Stimulated activated CD4-positive, alpha-beta T cell treated with anti-CD3 and anti-CD28 coated beads, TNF-alpha, amount 100 ng/mL, for 48 hours (primary cell): ENCODE measurements around the gene SLC22A23.
"Not testable (repeated sequence)": the region's sequence is repeated elsewhere in the genome, so short reads cannot be mapped to it uniquely, and the experiment has no call there.

Experiments
- DNase-seq, 3 donors: peaks; one replicate each; pipeline ENCODE4 v3.0.0-alpha.2; 2020; ENCODE audit warnings: low read depth in 3 of 3

SLC22A23 gene

DNA sequence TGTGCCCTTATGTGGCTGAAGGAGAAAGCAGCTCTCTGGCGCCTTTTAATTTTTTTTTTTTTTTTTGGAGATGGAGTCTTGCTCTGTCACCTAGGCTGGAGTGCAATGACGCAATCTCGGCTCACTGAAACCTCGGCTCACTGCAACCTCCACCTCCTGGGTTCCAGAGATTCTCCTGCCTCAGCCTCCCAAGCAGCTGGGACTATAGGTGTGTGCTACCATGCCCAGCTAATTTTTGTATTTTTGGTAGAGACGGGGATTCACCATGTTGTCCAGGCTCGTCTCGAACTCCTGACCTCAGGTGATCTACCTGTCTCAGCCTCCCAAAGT is 212.1 kb downstream of the SLC22A23 start:
- not testable (repeated sequence) for DNase-seq

DNA sequence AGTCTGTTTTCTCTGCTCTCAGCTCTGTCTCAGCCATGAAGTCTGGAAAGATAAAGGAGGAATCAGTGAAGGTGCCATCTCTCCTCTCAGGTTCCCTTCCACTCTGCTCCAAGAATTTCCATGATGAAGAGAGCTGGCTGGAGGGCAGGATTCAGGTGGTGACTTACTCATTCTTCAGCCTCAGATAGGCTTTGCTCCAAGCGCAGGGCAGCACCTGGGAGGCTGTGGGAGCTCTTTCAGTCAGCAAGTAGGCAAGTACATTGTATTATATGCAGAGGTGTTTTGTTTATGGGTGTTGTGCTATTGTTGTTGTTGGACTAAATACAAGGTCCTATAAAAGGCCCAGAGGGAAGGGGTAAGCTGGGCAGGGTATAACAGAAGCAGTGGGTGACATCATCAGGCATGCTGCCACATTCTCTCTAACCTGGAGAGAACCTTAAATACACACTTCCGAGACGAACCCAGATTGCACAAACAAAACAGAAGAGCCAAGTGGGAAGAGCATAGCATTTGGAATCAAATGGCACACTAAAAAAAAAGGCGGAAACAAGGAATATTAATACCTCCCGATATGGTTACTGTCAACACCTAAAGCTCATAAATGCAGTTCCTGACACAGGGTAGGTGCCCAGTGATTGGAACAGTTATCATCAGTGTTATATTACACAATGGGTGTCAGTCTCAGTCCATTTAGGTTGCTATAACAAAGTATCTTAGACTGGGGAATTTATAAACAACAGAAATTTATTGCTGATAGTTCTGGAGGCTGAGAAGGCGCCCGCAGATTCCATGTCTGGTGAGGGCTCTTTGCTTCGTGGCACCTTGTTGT is 212.6 kb downstream of the SLC22A23 start:
- no peak for DNase-seq

DNA sequence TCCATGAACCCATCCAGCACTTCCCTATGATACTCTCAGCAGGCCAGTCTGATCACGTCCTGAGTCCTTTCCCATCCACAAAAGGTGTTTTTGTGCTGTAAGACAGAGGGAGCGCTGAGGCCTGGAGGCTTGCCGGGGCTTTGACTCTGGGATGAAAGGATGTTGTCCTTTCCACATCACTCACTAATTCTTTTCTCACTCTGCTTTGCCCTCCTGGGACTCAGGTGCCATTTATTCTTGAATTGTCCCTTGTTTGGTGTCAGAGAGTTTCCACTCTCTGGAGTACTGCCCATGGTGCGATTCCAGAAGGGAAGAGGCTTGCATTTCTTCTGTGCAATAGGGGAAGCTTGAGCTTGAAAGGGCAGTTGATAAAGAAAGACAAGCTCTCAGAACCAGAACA is 214.1 kb downstream of the SLC22A23 start:
- no peak for DNase-seq

DNA sequence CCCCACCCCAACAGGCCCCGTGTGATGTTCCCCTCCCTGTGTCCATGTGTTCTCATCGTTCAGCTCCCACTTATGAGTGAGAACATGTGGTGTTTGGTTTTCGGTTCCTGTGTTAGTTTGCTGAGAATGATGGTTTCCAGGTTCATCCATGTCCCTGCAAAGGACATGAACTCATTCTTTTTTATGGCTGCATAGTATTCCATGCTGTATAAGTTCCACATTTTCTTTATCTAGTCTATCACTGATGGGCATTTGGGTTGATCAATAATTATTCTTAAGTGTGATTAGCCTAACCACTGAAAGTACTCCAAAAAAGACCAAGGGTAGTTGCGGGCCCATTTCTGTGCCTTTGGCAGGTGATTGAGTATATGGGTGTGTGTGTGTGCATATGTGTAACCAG is 215.1 kb downstream of the SLC22A23 start:
- DNase-seq: not testable (repeated sequence)

DNA sequence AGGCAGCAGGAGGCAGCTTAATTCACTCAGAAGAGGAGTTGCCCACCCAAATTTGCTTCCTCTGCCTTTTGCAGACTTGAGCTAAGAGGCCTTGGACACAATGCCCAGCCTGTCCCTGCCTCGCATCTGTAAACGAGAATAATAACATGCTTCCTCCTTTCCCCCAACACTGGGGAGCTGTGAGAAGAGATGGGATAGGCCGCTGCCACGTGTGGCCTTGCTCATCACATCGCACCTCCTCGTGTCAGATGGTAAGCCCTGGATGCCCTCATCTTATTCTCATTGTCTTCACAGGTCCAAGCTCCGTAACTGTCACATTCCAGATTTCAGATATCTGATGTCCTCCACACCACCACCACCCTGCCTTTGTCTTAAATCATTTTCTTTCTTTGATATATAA is 216.3 kb downstream of the SLC22A23 start:
- DNase-seq: no peak

DNA sequence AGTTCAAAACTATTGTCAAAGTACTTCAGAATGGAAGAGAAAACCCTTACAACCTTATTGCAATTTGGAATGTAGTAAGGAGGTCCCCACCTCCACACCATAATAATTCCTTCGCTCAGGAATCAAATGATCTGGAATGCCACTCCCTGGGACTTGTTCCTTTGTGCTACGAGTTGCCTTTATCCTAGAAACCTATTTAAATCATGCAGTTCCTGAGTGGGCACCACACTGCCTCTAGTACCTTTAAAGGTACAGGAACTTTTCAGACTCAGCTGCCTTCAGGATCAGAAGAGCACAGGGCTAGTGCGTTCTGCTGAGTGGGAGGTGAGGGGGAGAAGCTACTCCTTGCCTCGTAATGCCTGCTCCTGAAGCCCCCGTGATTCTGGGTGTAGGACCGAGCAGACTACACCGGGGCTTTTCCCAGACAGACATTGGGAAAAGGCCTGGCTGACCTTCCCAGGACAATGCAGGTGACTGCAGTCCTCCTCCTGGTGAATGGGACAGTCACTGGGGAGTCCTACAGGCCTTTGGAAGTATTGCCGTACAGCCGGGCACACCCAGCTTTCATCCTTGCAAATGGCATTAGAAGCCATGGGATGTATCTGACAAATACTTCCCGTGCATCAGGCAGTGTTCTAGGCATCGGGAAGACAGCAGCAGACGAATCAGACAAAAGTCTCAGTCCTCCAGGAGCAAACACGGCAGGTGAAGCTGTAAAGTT is 217.6 kb downstream of the SLC22A23 start:
- no peak for DNase-seq

DNA sequence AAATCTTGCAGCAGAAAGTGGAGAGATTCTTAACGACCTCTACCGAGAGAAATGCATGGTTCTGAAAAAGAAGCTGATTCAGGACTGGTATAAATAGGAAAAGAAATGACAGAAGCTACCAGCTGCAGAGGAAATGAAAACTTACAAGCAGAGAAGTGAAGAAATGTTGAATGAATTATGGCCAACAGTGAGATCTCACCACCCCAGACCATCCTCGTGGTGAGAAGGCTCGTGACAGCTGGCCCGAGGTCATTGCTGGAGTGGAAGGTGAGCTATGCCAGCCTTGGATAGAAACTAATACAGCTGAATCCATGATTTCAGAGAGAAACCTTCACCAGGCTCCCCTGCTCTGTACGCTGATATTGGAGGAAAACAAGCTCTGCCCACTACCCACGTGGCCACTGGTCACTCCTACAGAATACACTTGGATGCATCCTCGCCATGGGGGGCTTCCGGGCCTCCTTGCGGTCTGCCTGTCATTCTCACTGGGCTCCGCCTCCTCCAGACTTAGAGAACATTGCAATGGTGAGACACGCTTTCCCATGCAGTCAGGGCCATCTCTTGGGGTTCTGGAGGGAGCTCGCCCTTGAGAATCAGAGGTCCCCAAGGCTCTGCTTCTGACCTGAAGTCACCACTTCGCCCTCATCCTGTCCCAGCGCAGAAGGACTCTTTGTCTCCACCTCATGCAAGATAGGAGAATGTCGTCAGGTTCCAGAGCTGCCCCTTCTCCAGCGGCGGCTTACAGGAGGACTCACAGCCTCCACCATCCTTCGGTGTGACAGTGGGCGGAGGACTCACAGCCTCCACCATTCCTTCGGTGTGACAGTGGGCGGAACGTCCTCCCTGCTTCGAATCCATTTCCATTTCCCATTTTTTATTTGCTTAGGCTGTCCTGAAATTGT is 218.8 kb downstream of the SLC22A23 start:
- no peak for DNase-seq

DNA sequence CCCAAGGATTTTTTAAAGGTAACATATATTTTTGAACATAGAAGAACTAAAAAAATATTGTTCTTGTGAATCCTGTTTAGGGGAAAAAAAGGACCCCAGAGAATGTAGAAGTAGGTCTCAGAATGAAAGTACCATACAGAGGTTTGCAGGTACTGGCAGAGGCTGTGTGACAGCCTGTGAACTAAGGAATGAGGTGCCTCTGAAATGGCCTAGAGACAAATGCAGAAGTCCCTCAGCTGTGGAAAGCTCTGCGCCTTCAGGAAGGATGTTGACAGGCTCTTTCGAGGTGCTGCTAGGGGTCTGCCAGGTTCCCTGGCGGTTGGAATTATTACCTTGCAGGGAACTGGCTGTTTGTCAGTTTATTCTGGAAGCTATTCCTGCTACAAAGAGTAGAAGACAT is 220.8 kb downstream of the SLC22A23 start:
- no peak for DNase-seq

DNA sequence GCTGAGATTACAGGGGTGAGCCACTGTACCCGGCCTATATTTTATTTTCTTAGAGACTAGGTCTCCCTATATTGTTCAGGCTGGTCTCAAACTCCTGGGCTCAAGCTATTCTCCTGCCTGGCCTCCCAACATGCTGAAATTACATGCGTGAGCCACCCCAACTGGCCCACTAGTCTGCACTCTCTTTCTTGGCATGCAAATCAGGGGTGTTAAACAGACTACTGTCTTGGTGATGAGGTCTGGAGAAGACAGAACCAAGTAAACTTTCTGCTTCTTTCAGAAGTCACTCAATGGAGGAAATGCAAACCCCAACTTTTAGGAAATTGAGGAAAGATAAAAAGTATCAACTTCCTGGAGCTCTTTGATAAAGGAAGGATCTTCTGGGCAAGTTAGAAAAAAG is 221.4 kb downstream of the SLC22A23 start:
- DNase-seq: no peak

DNA sequence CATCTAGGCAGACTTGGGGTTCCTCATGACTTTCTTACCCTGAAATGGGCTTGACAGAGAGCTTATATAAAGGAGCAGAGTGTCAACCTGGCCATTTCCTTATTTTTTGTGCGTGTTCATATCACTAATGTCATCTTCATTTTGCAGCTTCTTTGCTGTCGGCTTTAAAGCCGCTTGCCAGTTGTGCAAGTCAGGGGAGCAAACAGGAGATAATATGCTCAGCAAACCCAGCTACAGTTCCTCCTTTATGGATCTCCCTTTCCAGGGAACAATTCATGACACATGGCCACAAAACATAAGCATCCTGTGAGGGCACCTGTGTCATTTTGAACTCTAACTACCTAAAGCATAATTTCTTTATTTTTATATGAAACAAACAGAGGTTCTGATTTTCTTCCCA is 222.9 kb downstream of the SLC22A23 start:
- DNase-seq: no peak

DNA sequence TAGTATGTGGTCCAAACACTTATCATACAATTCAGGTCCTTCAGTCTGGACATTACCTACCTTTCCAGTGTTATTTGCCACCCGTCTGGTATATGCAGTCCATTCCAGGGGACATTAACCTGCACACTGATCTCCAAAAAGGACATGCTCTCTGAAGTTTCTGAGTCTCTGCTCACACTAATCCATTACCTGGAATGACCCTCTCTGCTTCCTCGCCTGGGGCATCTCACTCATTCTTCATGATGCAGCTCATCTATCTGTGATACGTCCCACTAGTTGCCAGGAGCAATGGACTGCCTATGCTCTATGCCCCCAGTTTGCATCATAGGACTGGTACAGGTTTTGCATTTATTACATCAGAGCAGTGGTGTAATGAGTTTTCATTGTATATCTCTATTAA is 223.5 kb downstream of the SLC22A23 start:
- DNase-seq: no peak

DNA sequence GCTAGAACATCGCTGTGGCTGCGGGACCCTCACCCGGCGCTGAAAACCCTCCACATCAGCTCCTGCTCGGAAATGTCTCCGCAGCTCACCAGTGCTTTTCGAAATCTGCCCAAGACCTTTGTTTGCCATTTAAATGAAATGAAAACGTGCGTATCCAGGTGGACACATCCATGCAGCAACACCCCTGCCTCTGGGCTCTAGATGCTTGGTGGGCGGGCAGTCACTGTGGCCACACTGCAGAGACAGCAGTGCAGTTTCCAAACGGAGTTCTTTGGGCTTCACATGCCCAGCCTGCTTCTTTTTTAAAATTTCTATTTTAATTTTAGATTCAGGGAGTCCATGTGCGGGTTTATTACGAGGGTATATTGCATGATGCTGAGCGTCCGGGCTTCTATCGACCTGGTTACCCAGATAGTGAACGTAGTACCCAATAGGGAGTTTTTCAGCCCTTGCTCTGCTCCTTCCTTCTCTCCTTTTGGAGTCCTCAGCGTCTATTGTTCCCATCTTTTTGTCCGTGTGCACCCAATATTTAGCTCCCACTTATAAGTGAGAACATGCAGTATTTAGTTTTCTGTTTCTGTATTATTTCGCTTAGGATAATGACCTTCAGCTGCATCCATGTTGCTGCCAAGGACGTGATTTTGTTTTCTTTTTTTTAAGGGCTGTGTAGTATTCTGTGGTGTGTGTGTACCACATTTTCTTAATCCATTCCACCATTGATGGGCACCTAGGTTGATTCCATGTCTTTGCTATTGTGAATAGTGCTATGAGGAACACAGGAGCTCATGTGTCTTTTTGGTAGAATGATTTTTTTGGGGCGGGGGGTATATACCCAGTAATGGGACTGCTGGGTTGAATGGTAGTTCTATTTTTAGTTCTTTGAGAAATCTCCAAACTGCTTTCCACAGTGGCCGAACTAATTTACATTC is 224.6 kb downstream of the SLC22A23 start:
- DNase-seq: no peak

DNA sequence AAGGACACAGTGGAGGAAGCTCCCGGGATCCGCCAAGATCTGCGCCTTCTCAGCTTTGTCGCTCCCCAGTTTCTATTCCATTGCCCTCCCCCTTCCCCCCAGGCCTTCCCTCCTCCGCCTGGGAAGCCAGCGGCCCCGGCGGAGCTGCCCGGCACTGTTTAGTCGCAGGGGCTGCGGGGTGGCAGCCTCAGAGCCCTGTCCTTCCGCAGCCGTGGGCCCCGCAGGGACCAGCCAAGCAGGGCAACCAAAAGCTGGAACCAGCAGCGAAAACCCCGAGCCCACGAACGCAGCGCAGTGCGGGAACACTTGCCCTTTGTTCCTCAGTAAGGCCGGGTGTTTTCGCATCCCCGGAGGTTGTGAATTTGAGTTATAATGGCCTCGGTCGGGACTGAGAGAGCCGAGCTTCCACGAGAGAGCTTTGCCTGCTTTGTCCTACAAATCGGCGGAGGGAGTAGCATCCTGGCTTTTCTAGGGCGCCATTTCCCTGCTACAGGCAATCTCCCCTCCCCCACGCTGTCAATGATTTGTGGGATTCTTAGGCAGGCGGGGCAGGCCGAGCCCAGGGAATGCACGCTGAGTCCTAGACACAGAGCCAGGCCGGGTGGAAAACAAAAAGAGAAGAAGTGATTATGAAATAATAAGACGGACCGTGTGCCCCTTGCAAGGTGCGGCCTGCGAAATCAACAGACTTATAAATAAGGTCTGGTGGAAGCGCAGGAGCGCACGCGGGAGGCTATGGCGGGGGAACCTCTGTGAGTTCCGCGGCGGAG is 225.4 kb downstream of the SLC22A23 start:
- no peak for DNase-seq

DNA sequence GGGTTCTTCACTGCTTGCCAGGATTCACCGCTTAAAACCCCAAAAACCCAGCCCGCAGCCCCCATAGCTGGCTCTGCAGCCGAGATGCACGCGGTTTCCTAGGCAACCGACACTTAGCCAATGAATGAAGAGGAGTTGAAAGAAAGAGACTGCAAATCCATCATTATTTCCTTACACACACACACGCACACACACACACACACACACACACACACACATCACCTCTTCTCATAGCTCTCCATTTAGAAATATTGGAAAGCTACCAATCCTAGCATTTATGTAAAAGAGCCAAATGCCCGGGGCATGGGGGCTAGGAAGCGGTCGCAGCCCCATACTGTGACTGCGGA is 226.0 kb downstream of the SLC22A23 start:
- no peak for DNase-seq

DNA sequence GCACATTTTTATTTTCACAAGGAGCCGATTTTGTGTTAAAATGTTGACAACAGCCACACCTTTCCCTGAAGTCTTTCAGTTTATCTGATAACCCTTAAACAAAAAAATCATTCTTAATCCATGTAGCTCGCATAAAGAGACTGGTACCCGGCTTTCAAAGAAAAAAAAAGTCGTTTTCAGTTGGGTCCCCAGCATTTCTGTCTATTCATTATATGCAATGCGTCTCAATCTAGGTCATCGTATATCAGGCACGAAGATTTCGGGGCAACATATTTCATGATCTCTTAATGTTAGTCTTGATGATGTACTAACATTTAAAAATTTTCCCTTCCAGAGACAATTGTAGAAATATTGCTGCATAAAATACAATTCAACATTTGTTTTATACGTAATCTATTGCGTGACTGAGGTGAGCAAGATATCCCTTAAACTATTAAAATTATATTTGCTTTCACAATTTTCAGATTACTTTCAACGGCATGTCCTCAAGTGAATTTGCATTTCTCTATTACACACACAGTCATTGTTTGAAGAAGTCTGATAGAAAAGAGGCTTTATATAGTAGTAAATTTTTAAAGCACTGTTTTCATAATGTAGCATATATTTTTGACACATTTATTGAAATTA is 226.5 kb downstream of the SLC22A23 start:
- no peak for DNase-seq

DNA sequence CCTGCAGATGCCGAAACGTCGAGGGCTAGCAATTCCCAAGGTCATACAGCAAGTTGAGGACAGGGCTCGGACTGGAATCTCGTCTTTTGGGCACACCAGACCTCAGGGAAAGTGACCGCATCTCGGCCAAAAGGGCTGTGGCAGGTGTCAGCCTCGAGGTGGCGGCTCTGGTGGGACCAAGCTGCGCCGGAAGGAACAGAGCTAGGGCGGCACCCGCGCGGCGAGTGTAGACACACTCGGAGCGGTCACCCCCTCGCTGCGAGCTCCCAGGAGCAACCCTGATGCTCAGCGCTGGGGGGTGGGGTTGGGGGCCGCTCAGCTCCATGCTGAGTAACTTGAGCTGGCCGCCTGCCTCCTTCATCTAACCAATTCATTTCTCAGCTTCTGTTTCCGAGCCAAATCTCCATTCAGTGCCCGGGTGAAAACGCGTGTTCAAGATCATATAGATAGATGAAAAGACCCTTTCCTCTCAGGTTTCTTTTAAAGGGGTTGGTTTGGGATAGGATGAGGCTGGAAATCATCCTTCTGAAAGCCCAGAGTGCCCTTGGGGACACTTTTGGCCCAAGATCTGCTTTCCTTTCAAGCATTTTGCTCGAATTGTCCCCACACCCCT is 227.2 kb downstream of the SLC22A23 start:
- DNase-seq: no peak

DNA sequence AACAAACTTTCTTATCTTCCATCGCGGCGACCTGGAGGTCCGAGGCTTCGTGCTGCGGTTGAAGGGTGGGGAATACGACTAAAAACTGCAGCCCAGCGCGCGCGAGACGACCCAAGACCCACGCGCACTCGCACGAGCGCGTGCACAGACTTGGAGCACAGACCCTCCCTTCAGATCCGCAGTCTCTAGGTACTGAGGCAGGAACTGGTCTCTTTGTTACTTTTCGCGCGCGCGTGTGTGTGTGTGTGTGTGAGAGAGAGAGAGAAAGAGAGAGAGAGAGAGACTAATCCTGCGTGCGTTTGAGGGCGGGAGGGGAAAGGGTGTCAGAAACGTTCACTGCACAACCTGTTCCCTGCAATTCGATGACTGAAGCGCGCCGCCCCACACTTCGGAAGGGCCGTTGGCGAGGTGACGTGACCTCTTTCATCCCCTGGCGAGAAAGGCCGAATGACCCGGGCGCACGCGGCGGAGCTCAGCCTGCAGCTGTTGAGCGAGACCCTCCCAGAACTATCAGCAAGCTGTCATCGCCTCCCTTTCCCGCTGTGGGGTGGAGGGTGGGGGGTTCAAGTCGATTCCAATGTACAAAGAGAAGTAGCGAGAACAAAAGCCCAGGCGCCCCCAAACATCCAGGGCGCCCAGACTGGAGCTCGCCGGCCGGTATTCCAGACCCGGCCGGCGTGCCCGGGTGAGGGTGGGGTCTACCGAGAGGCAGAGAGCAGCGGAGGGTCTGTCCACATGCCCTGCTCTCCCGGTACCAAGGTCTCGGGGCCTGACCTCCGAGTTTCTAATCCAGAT is 227.9 kb downstream of the SLC22A23 start:
- no peak for DNase-seq

DNA sequence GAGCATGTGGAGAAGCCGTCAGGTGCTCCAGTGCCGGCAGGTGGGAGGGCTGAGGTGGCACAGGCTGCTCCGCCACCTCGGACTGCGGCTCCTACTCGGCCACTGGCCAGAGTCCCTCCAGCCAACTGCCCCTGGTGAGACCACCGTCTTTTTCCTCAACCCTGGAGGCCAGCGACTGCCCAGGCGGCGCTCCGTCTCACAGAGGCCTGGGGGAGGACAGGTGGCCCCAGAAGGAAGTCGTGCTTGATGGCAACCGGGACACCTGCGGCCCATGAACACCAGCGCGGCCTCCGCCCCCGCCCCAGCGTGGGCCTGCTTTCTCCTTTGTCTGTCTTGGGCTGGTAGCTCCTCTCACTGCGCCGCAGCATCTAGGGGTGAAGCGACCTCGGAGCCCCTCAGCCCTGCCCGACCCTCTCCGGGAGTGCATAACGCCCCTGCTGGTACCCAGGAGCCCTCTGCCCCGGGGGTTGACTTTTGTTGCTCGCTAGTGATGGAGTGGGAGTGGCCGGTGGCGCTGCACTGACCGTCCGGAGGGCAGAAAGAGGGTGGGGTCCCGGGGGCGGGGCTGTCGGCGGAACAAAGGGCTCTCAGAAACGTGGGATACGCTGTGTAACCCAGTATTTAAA is 228.7 kb downstream of the SLC22A23 start:
- no peak for DNase-seq
